H7 (cell line): Measurements from ENCODE around the gene TNFAIP2. TPM values are rescaled to one million over a fixed set of nuclear protein-coding genes. Genes with fewer than 3 reads are reported as not detected.
"Not testable (repeated sequence)": the region's sequence is repeated elsewhere in the genome, so short reads cannot be mapped to it uniquely, and the experiment has no call there.

Experiments
- DNase-seq: peaks from one replicate; pipeline ENCODE4 v3.0.0; 2012
- H3K27me3 ChIP-seq: 2 replicates; pipeline ENCODE4 v1.6.0; 2011; ENCODE audit warnings: mild to moderate bottlenecking, low read length; ENCODE audit not compliant: control insufficient read depth, insufficient read depth
- H3K36me3 ChIP-seq: replicated peaks from 2 replicates; pipeline ENCODE4 v1.5.1; 2011; ENCODE audit warnings: low read length; ENCODE audit not compliant: control insufficient read depth, insufficient read depth
- H3K4me3 ChIP-seq: 2 replicates; pipeline ENCODE4 v1.5.1; 2011; ENCODE audit warnings: low read depth, mild to moderate bottlenecking, control low read depth, low read length, moderate library complexity; ENCODE audit not compliant: insufficient read depth
- total RNA-seq: library from RNA; depleted of rRNA; stranded (reverse); fragments of >200 nt; shearing (Covaris generic); gene quantifications from 2 replicates; pipeline ENCODE4 v1.2.3, GENCODE V29; 2014

TNFAIP2 gene
- total RNA-seq, 1 experiment from 2014 or later, result 38.7 TPM

DNA sequence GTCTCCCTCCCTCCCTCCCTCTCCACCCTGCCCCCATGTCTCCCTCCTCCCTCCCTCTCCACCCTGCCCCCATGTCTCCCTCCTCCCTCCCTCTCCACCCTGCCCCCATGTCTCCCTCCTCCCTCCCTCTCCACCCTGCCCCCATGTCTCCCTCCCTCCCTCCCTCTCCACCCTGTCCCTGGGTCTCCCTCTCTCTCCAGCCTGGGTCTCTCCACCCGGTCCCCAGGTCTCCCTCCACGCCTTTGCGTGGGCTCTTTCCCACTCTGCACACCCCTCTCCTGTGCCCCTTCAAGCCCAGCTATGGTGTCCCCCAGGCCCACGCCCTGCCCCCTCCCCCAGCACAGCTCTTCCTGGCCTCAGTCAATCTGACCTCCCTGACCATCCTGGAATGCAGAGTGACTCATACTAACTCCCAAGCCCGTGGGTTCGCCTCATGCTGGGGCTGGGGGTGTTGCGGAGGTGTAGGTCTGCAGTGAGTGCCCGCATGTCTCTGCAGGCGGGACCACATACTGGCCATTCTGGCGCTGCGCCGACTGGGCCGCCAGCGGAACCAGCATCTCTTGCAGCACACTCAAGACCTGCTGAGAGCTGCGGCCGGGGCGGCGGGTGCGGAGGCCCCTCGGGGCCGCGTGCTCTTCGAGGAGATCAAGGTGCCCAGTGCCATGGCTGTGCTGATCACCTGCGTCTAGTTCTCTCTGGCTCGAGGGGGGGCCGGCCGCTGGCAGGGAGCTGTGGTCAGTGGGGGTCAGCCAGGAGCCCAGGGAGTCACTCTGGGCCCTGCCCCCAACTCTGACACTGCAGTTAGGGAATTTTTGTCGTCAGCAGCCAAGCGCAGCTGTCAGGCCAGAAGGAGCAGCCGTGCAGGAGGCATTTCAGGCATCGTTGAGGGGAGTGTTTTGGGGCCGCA lies 13.5 kb upstream of the TNFAIP2 start:
- peak; percentile 86 for DNase-seq
- Histone ChIP-seq H3K4me3 (peak overlapping the region; percentile 23; the same call in 1 of the 2 replicates), H3K36me3 (no peaks in the 10 kb centered on the region), H3K27me3 (peaks cover 2% of the 10 kb centered on the region)

DNA sequence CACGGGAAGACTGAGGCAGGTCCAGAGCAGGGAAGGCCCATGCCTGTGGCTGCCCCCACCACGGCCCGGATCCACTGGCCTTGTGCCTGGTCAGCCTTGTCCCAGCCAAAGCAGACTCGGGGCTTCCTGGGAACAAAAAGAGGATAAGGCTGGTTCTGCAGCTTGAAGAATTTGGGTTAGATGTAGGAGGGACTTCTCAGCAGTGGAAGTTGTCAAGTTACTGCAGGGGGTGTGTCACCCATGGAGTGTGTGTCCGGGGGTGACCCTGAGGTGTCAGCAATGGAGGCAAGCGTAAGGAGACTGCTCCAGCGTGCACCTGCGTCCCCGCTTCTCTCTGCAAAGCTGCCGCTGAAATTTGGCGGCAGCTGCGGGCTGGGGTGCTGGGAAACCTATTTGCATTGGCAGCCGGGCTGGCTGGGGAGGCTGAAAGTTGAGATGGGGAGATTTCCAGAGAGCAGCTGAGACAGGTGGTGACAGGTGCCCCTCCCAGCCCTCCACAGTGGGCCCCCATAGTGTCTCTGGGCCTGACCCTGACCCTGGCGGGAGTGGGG lies 12.5 kb upstream of the TNFAIP2 start:
- no peaks in the 10 kb centered on the region for H3K36me3 ChIP-seq
- peak; percentile 79 for DNase-seq
- H3K27me3 ChIP-seq, result peaks cover 2% of the 10 kb centered on the region; the same call in 1 of the 2 replicates
- H3K4me3 ChIP-seq, result no peak overlapping the region

DNA sequence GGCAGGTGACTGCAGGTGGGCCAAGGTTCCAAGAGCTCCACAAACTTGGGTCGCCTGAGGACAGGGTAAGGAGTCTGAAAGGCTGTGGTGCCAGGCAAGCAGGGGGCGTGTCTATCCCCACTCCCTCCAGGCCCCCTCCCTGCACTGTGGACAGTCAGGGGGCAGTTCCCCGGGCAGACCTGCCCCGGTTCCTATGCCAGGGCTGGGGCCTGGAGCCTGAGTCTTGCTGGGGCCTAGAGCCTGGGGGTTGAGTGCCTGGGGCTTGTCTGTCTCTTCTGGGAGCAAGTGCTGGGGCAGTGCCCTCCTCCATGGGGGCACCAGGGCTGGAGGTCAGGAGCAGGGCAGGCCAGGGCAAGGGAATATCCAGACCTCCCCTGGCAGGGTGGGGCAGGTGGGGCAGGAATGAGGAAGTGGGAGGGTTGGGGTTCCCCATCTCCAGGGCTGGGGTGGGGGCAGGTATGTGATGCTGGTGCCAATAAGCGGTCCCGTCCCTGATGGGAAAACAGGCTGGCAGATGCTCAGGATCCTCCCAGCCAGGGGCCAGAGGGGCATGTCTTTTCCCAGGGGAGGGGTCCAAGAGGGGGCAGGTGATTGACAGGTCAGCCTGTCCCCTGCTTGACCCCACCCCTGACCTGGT lies 11.9 kb upstream of the TNFAIP2 start:
- no peaks in the 10 kb centered on the region for H3K36me3 ChIP-seq
- DNase-seq, result no peak
- H3K4me3 ChIP-seq, result no peak overlapping the region
- H3K27me3 ChIP-seq, result peaks cover 2% of the 10 kb centered on the region; the same call in 1 of the 2 replicates

DNA sequence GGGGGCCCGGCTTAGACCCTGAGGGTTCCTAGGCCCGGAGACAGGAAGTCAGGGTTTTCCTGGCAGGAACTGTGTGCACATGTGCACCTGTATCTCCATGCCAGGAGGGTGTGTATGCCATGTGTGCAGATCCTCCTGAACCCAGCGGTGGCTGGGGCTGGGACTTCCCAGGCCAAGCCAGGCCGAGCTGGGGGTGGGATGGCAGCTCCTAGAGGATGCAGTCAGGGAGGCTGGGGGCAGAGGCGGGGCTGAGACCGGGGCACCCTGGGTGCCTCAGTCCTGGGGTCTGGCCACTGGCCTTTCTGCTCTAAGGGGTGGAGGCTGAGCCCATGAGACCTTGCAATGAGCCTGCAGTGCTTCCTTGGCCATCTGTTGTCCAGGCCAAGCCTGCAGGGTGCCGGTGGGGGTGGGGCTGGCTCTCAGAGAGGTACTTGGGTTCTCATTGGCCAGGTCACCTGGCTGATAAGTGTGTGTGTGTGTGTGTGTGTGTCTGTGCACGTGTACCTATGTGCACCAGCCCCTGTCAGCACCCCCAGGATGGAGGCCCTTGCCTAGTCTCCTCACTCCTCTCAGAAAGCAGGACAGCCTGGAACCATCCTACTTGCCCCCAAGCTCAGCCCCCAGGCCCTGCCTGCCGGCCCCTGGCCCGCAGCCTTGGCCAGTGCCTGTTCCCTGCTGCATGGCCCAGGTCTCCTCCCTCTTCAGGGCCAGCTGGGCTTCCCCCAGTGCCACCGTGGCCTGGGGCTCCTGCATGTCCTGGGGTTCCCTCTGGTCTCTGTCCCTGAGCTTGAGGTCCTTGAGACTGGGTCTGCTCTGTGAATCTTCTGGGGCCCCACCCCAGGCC lies 10.6 kb upstream of the TNFAIP2 start:
- H3K4me3 ChIP-seq, result no peak overlapping the region
- peaks cover 2% of the 10 kb centered on the region; the same call in 1 of the 2 replicates for H3K27me3 ChIP-seq
- no peak for DNase-seq
- H3K36me3 ChIP-seq, result no peaks in the 10 kb centered on the region

DNA sequence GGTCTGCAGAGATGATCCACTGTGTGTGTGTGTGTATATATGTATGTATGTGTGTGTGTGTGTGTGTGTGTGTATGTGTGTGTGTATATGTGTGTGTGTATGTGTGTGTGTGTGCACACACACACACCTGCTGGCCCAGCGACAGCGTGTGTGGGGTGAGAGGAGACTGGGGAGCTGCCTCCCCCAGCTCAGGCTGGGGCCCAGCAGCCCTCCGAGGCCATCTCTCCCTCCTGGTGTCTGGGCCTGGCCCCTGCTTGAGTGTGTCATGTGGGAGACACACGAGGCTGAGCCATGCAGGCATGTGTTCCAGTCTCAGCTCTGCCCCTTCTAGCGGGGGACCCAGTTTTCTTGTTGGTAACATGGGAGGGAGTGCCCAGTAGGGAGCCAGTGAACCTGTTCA lies 10.0 kb upstream of the TNFAIP2 start:
- H3K4me3 ChIP-seq, result no peak overlapping the region
- H3K27me3 ChIP-seq, result peaks cover 2% of the 10 kb centered on the region; the same call in 1 of the 2 replicates
- no peaks in the 10 kb centered on the region for H3K36me3 ChIP-seq
- DNase-seq, result no peak

DNA sequence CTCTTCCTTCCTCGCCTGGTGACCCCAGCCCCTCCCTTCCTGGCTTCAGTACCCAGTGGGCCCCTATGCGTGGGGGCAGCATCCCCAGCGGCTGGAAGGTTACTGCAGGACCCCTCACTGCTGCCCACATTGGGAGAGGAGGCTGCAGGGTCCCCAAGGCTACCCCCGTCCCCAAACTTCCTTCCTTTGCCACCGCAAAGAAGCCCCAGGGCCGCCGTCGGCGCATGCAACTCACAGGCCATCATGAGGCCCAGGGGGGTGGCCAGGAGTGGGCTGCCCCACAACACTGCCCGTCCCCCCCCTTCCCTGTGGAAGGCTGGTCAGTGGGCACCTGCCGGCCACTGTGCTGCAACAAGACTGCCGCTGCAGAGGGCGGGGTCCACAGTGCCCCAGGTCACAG lies 9.5 kb upstream of the TNFAIP2 start:
- no peak overlapping the region for H3K4me3 ChIP-seq
- no peaks in the 10 kb centered on the region for H3K36me3 ChIP-seq
- H3K27me3 ChIP-seq, result peaks cover 2% of the 10 kb centered on the region; the same call in 1 of the 2 replicates
- DNase-seq, result no peak

DNA sequence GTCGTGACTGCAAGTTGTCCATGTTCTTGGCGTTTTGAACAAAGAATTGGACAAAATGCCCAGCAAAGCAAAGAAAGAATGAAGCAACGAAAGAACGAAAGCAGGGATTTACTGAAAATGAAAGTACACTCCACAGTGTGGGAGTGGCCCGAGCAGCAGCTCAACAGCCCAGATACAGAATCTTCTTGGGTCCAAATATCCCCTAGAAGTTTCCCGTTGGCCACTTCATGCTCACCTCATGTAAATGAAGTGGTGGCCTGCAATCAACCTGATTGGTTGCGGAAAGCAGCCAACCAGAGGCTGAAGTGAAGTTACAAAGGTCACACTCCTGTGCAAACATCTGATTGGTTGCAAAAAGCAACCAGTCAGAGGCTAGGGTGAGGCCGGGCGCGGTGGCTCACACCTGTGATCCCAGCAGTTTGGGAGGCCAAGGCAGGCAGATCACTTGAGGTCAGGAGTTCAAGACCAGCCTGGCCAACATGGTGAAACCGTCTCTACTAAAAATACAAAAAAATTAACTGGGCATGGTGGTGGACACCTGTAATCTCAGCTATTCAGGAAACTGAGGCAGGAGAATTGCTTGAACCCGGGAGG lies 8.1 kb upstream of the TNFAIP2 start:
- not testable (repeated sequence) for H3K4me3 ChIP-seq, H3K27me3 ChIP-seq, H3K36me3 ChIP-seq, DNase-seq

DNA sequence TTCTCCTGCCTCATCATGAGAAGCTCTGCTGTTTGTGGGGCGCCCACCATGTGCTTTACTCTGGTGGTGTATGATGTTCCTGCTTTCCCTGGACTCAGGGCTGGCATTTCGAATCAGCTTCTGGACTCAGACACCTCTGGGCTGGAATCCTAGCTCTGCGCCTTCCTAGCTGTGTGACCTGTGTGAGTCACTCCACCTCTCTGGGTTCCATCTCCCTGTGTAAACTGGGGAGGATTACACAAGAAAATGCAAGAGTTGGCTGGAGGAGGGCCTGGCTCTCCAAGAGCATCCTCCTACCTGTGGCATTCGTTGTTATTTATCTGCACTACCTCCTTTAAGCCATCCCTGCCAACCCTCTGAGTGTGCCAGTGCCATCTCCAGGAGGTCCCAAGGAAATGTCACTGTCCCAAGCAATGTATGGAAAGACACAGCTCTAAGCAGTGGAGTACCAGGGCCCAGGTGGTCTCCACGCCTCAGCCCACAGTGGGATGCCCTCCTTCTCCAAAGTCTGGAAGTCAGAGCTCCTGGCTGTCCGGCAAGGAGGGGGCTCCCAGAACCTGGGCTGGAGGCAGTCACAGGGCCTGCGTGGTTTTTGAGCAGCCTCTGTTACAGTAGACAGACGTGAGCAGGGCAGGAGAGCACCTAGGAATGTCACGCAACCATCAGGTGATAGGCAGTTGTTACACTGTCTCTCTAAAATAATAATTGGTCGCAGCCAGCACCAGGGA lies 7.3 kb upstream of the TNFAIP2 start:
- Histone ChIP-seq H3K27me3 (no peaks in the 10 kb centered on the region), H3K4me3 (no peak overlapping the region), H3K36me3 (no peaks in the 10 kb centered on the region)
- DNase-seq, result no peak

DNA sequence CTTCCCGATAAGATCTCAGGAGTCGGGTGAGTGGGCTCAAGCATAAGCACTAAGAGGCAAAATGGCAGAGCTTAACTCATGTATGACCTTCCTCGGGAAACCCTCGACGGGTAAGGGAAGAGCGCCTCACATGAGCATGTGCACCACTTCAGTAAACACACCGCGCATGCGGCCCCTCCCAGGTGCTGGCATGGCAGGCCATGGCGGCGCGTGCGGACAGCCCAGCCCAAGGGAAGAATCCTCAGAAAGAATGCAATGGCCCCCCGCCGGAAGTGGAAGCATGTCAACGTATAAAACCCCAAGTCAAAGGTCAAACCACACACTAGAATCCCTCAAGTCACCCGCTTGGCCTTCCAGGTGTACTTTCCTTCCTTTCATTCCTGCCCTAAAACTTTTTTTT lies 6.6 kb upstream of the TNFAIP2 start:
- Histone ChIP-seq H3K36me3 (no peaks in the 10 kb centered on the region), H3K27me3 (no peaks in the 10 kb centered on the region; the same call in 1 of the 2 replicates), H3K4me3 (no peak overlapping the region)
- DNase-seq, result no peak

DNA sequence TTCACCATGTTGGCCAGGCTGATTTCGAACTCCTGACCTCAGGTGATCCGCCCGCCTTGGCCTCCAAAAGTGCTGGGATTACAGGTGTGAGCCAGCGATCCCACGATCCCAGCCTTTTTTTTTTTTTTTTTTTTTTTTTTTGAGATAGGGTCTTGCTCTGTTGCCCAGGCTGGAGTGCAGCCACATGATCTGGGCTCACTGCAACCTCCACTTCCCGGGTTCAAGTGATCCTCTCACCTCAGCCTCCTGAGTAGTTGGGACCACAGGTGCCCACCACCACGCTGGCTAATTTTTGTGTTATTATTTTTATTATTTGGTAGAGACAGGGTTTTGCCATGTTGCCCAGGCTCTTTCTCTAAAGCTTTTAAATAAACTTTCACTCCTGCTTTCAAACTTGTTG lies 5.8 kb upstream of the TNFAIP2 start:
- H3K4me3 ChIP-seq, DNase-seq, H3K27me3 ChIP-seq, H3K36me3 ChIP-seq: not testable (repeated sequence)

DNA sequence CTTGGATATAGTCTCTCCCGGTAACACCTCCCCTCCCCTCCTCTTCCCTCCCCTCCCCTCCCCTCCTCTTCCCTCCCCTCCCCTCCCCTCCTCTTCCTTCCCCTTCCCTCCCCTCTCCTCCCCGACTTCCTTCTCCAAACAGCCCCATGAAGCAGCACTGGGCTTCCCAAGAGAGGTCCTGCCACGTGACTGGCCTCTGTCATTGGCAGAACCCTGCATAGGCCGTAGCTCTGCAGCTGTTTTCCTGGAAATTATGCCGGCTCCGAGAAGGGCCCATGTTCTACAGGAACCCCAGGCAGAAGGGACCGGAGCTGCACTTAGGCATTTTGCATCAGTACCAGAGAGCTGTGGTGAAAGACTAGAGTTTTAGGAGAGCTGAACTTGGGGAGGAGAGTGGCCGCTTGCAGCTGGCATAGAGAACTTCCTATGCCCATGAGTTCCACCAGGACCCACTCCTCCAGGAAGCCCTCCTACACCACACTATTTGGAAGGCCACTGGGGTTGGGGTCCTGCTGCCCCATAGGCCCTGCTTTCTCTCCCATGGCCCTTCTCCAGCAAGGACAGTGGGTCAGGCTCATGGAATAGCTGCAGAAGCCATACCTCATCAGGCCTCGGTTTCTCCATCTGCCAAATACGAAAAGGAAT lies 5.1 kb upstream of the TNFAIP2 start:
- H3K4me3 ChIP-seq, result no peak overlapping the region
- DNase-seq, result no peak
- H3K36me3 ChIP-seq, result no peaks in the 10 kb centered on the region
- no peaks in the 10 kb centered on the region; the same call in 1 of the 2 replicates for H3K27me3 ChIP-seq

DNA sequence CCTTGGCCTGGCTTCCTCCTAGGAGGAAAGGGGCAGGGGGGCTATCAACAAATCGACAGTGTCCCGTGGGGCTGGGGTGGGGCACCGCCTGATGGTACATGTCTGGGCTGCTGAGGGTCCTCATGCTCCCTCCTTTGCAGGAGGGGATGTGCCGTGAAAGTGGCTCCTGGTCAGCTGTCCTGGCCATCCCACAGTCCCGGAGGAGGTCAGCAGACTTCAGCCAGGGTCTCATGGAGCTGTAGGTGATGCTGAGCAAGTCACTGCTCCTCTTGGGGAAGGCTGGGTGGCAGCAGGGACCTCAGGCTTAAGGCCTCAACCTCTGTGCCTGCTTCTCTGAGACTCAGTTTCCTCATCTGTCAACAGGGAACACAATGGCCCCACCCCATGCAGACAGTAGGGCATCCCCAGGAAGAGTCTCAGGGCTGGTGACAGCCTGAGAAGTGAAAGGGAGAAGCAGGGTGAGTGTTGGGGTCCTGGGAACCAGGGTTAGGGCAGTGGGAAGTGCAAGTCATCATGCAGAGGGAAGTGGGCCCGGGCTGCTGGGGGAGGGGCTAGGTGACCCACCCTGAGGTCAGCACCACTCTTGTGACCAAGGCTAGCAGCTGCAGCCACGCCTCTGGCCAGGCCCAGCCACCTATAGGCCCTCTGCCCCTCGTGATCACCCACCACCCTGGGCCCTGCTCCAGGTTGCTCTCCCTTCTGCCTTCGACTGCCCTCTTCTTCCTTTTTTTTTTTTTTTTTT lies 4.4 kb upstream of the TNFAIP2 start:
- Histone ChIP-seq H3K4me3 (no peak overlapping the region), H3K36me3 (no peaks in the 10 kb centered on the region), H3K27me3 (no peaks in the 10 kb centered on the region; the same call in 1 of the 2 replicates)
- DNase-seq, result no peak
